GM21825 (cell line): ENCODE measurements around the gene ZMIZ2.
"Not testable (repeated sequence)": the region's sequence is repeated elsewhere in the genome, so short reads cannot be mapped to it uniquely, and the experiment has no call there.

Experiments used
- ATAC-seq: cut with Tn5 transposase; IDR thresholded peaks from one replicate; pipeline ENCODE4 v1.9.1; 2021; ENCODE audit warnings: mild to moderate bottlenecking, moderate library complexity; ENCODE audit not compliant: unreplicated experiment

ZMIZ2 gene

GRCh38 chr7:44799939-44800338 is 51.3 kb downstream of the ZMIZ2 start:
- no peak for ATAC-seq

DNA sequence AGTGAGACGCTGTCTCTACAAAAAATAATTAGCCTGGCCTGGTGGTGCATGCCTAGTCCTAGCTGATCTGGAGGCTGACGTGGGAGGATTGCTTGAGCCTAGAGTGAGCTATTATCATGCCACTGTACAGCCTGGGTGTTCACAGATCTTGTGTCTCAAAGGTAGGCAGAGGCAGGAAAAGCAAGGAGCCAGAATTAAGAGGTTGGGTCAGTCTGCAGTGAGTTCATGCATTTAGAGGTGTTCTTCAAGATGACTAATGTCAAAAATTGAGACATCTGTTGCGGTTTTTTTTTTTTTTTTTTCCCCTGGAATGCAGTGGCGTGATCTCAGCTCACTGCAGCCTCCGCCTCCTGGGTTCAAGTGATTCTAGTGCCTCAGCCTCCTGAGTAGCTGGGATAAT is 53.2 kb downstream of the ZMIZ2 start:
- ATAC-seq, result no peak

DNA sequence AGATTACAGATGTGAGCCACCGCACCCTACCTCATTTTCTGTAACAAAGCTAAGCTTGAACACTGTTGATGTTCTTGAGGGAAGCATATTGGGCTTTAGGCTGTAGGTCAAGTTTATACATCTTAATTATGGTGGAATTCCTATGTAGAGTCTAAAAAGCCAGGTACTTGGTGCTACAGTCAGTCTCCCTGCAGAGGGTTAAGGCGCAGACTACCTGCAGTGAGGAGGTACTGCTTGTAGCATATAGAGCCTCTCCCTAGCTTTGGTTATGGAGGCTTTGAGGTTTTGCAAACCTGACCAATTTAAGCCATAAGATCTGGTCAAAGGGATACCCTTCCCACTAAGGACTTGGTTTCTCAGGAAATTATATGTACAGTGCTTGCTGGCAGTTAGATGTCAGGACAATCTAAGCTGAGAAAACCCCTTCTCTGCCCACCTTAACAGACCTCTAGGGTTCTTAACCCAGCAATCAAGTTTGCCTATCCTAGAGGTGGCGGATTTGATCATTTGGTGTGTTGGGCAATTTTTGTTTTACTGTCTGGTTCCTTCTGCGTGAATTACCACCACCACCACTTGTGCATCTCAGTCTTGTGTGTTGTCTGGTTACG is 53.9 kb downstream of the ZMIZ2 start:
- no peak for ATAC-seq

DNA sequence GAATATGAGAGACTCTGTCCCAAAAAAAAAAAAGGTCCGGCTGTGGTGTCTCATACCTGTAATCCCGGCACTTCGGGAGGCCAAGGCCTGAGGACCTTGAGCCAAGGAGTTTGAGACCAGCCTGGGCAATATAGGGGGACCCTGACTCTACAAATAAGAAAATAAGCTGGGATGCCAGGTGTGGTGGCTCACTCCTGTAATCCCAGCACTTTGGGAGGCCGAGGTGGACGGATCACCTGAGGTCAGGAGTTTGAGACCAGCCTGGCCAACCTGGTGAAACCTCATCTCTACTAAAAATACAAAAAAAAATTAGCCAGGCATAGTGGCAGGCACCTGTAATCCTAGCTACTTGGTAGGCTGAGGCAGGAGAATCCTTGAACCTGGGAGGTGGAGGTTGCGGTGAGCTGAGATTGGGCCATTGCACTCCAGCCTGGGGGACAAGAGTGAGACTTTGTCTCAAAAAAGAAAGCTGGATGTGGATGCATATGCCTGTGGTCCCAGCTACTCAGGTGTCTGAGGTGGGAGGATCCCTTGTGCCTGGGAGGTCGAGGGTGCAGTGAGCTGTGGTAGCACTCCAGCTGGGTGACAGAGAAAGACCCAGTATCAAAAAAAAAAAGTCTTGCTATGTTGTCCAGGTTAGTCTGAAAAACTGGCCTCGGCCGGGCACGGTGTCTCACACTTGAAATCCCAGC is 55.3 kb downstream of the ZMIZ2 start:
- ATAC-seq, result not testable (repeated sequence)

DNA sequence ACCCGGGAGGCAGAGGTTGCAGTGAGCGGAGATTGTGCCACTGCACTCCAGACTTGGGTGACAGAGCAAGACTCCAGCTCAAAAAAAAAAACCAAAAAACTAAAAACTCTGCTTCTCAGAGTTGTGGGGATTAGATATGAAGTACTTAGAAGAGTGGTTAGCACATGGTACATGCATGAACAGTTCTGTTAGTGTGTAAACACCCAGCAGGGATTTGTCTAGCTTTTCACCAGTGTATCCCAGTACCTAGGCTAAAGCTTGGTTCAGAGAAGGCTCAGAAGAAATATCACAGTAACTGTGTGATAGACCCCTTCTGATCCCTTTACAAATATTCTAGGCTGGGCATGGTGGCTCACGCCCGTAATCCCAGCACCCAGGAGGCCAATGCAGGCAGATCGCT is 57.3 kb downstream of the ZMIZ2 start:
- no peak for ATAC-seq

DNA sequence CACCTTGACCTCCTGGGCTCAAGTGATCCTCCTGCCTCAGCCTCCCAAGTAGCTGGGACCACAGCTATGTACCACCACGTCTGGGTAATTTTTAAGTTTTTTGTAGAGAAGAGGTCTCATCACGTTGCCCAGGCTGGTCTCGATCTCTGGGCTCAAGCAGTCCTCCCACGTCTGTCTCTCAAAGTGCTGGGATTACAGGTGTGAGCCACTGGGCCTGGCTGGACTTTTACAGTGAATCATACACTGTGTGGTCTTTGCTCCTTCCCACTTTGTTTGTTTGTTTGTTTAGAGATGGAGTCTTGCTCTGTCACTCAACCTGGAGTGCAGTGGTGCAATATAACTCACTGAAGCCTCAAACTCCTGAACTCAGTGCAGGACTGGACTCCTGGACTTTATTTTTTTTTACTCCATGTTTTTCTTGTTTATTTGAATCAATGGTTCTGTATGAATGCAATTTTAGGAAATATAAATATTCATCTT is 60.3 kb downstream of the ZMIZ2 start:
- no peak for ATAC-seq

DNA sequence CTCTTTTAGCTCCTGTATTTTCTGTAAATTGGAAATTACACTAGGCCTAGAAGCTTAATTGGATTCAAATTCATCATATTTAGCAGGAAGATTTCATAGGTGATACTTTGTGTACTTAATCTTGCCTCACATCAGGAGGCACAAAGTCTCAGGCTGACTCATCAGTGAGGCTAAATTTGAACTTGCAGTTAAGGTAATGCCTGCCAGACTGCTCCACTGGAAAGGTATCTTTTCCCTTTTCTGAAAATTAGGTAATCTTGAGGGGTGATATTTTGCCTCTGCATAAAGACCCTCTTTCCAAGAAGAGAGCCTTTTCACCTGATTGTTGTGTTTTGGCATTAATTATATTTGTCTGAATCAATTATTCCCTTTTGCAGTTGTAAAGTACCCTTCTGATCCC is 62.4 kb downstream of the ZMIZ2 start:
- no peak for ATAC-seq

DNA sequence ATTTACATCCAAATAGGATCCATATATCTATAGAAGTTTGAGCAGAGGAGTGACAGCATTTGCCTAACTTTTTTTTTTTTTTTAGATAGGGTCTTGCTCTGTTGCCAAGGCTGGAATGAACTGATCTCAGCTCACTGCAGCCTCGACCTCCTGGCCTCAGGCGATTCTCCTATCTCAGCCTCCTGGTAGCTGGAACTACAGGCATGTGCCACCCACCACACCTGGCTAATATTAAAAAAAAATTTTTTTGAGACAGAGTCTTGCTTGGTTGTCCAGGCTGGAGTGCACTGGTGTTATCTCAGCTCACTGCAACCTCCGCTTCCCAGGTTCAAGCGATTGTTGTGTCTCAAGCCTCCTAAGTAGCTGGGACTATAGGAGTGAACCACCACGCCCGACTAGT is 62.9 kb downstream of the ZMIZ2 start:
- no peak for ATAC-seq

DNA sequence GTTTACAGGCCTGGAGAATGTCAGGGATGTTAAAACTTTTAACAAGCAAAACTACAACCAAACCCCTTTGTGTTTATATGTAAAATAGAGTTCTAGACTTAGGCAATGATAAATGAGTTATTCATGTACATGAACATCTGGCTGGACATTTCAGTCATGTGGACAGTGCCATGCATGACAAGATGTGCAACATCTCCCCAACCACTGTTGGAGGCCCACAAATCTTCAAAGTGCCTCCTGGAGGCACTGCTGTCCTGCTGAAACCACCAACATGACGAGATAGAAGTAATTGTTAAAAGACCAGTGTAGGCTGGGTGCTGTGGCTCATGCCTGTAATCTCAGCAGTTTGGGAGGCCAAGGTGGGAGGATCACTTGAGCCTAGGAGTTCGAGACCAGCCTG is 66.3 kb downstream of the ZMIZ2 start:
- ATAC-seq, result no peak

DNA sequence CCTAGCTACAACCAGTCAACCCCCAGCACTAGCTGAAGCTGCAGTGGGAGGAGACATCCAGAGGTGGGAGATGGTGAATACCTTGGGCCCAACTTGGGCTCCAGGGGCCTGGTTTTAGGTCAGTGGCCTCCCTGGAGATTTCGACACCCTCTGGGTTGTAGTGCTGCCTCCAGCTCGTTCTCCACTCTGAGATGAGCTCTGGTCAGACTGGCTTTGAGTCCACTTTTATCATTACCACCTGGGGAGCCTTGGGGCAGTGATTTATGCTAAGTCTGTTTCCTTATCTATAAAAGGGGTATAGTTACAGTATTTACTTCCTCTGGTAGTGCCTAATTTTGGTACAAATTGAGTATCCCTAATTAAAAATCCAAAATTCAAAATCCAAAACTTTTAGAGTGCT is 70.6 kb downstream of the ZMIZ2 start:
- no peak for ATAC-seq
